ENCODE data around the gene GRM8. TPM values are rescaled to one million over a fixed set of nuclear protein-coding genes. Genes with fewer than 3 reads are reported as not detected.

Gene GRM8
- total and polyA plus RNA-seq, 10 of the 15 experiments (the other 5 are each of a cell fraction or from before 2014, with no cell fraction given) = 0.33 to 7.1 (median 0.45) TPM; not detected in 2

DNA sequence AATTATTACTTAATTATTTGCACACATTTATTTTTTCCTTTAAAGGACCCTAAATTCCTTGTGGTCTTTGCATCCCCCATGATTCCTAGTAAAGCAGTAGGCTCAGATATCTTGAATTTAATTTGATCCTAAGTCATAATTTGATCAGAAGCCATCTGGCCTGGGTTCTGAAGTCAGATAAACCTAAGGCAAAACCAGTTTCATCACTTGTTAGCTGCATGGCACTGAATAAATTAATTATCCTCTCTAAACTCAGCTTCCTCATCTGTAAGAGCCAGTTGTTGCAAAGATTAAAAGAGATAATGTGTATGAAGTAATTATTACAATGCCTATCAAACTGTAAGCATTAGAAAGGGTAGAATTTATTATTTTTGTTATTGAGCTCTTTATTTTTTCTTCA lies 293.1 kb downstream of the GRM8 start:
- Histone ChIP-seq H2AFZ (ENCODE audit: control insufficient read depth, low read depth, low read length) (no peak overlapping the region), H3K4me1 (ENCODE audit: control insufficient read depth, insufficient read depth, low read length) (no peaks in the 10 kb centered on the region), H3K79me2 (ENCODE audit: control insufficient read depth, insufficient read depth, low read length) (no peaks in the 10 kb centered on the region), H3K27ac (ENCODE audit: control insufficient read depth, insufficient read depth) (no peak overlapping the region), H3K9ac (ENCODE audit: control insufficient read depth, insufficient read depth, low read length) (no peak overlapping the region), H3K36me3 (ENCODE audit: control insufficient read depth in 2 of 2, insufficient read depth in 2 of 2, low read length in 1 of 2) (no peaks in the 10 kb centered on the region), H3K9me3 (replicated peaks; ENCODE audit: control insufficient read depth, insufficient read depth, low read length) (no peaks in the 10 kb centered on the region), H3K4me3 (no peak overlapping the region), H4K20me1 (ENCODE audit: control insufficient read depth, insufficient read depth) (no peaks in the 10 kb centered on the region), H3K4me2 (ENCODE audit: control insufficient read depth, insufficient read depth) (no peak overlapping the region), H3K27me3 (replicated peaks in 1 of 2; ENCODE audit: control insufficient read depth in 2 of 2, insufficient read depth in 2 of 2, low read length in 1 of 2) (no peaks in the 10 kb centered on the region)
- TF ChIP-seq, protein P1, sequence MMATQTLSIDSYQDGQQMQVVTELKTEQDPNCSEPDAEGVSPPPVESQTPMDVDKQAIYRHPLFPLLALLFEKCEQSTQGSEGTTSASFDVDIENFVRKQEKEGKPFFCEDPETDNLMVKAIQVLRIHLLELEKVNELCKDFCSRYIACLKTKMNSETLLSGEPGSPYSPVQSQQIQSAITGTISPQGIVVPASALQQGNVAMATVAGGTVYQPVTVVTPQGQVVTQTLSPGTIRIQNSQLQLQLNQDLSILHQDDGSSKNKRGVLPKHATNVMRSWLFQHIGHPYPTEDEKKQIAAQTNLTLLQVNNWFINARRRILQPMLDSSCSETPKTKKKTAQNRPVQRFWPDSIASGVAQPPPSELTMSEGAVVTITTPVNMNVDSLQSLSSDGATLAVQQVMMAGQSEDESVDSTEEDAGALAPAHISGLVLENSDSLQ (IDR thresholded peaks at IDR 0.05) = no peak
- TF ChIP-seq FOS (IDR thresholded peaks at IDR 0.05; ENCODE audit: borderline replicate concordance, extremely low read depth, insufficient read length) (no peak), ASH2L (IDR thresholded peaks at IDR 0.05; ENCODE audit: borderline replicate concordance, low read depth) (no peak), ZNF217 (IDR thresholded peaks at IDR 0.05) (no peak), SMAD1 (IDR thresholded peaks at IDR 0.05; ENCODE audit: low read depth, partially characterized antibody) (no peak), NBN (IDR thresholded peaks at IDR 0.05) (no peak), CHD1 (IDR thresholded peaks at IDR 0.05; ENCODE audit: low read depth, low read length) (no peak), MEF2A (IDR thresholded peaks at IDR 0.05; ENCODE audit: insufficient read depth, low read depth, low read length) (no peak), TCF12 (IDR thresholded peaks at IDR 0.05; ENCODE audit: low read depth, low read length) (no peak), BCL11A (IDR thresholded peaks at IDR 0.05; ENCODE audit: low read depth, low read length) (no peak), NR2F1 (conservative IDR thresholded peaks at IDR 0.05) (no peak), HCFC1 (IDR thresholded peaks at IDR 0.05; ENCODE audit: low read length) (no peak), ESRRA (IDR thresholded peaks at IDR 0.05; ENCODE audit: low read length) (no peak), TBL1XR1 (IDR thresholded peaks at IDR 0.05; ENCODE audit: low read depth, low read length) (no peak), SIN3A (IDR thresholded peaks at IDR 0.05; ENCODE audit: low read depth, low read length) (no peak), MYC (IDR thresholded peaks at IDR 0.05; ENCODE audit: insufficient read depth, insufficient read length, insufficient replicate concordance, low read length, severe bottlenecking) (no peak), SUZ12 (IDR thresholded peaks at IDR 0.05; ENCODE audit: unreplicated experiment) (no peak)
- TF ChIP-seq, protein P2, sequence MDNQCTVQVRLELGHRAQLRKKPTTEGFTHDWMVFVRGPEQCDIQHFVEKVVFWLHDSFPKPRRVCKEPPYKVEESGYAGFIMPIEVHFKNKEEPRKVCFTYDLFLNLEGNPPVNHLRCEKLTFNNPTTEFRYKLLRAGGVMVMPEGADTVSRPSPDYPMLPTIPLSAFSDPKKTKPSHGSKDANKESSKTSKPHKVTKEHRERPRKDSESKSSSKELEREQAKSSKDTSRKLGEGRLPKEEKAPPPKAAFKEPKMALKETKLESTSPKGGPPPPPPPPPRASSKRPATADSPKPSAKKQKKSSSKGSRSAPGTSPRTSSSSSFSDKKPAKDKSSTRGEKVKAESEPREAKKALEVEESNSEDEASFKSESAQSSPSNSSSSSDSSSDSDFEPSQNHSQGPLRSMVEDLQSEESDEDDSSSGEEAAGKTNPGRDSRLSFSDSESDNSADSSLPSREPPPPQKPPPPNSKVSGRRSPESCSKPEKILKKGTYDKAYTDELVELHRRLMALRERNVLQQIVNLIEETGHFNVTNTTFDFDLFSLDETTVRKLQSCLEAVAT (IDR thresholded peaks at IDR 0.05) = no peak
- TF ChIP-seq, protein P3, sequence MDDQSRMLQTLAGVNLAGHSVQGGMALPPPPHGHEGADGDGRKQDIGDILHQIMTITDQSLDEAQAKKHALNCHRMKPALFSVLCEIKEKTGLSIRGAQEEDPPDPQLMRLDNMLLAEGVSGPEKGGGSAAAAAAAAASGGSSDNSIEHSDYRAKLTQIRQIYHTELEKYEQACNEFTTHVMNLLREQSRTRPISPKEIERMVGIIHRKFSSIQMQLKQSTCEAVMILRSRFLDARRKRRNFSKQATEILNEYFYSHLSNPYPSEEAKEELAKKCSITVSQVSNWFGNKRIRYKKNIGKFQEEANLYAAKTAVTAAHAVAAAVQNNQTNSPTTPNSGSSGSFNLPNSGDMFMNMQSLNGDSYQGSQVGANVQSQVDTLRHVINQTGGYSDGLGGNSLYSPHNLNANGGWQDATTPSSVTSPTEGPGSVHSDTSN (IDR thresholded peaks at IDR 0.05; ENCODE audit: insufficient replicate concordance, low read depth, low read length) = no peak
- TF ChIP-seq, protein P4, sequence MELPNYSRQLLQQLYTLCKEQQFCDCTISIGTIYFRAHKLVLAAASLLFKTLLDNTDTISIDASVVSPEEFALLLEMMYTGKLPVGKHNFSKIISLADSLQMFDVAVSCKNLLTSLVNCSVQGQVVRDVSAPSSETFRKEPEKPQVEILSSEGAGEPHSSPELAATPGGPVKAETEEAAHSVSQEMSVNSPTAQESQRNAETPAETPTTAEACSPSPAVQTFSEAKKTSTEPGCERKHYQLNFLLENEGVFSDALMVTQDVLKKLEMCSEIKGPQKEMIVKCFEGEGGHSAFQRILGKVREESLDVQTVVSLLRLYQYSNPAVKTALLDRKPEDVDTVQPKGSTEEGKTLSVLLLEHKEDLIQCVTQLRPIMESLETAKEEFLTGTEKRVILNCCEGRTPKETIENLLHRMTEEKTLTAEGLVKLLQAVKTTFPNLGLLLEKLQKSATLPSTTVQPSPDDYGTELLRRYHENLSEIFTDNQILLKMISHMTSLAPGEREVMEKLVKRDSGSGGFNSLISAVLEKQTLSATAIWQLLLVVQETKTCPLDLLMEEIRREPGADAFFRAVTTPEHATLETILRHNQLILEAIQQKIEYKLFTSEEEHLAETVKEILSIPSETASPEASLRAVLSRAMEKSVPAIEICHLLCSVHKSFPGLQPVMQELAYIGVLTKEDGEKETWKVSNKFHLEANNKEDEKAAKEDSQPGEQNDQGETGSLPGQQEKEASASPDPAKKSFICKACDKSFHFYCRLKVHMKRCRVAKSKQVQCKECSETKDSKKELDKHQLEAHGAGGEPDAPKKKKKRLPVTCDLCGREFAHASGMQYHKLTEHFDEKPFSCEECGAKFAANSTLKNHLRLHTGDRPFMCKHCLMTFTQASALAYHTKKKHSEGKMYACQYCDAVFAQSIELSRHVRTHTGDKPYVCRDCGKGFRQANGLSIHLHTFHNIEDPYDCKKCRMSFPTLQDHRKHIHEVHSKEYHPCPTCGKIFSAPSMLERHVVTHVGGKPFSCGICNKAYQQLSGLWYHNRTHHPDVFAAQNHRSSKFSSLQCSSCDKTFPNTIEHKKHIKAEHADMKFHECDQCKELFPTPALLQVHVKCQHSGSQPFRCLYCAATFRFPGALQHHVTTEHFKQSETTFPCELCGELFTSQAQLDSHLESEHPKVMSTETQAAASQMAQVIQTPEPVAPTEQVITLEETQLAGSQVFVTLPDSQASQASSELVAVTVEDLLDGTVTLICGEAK (IDR thresholded peaks at IDR 0.05; ENCODE audit: borderline replicate concordance) = no peak
- in situ Hi-C loops (cut with MboI) (no loop called here), intact Hi-C loops (cut with micrococcal nuclease; ENCODE audit: unreplicated experiment) (no loop called here)
- CTCF ChIA-PET = interaction anchor here (0.7 kb wide), 1 partner anchor 15 kb away, joined by 3 read pairs; no protein-coding TSS in a partner anchor
- ATAC-seq (no peak), DNase-seq (ENCODE audit: low read depth, low spot score) (no peak), FAIRE-seq (no peak)
- POLR2A ChIA-PET = no interaction called here
- RAD21 ChIA-PET (ENCODE audit: unreplicated experiment) = no interaction called here
- SMC1A ChIA-PET (ENCODE audit: uncharacterized antibody, unreplicated experiment) = no interaction called here
- no TSS peak for BruUV-seq (replicated peaks)

Measured in GM12878 (cell line).